Kidney (tissue), 14 donors: Measurements from ENCODE around the gene KPTN. TPM values are rescaled to one million over a fixed set of nuclear protein-coding genes. Genes with fewer than 3 reads are reported as not detected.

ENCODE experiments used
- DNase-seq, 5 donors: peaks; one replicate each; pipeline ENCODE4 v3.0.0-alpha.2; 2013 to 2020
- FAIRE-seq: peaks from 2 replicates; lab custom pipeline; 2012; peaks lifted over from hg19 to GRCh38; lab: Jason Lieb, UNC
- H3K27ac ChIP-seq, 2 donors: one replicate each; pipeline ENCODE4 v1.7.0; 2013; ENCODE audit warnings: low read depth in 2 of 2, low read length in 2 of 2, inconsistent platforms in 1 of 2
- H3K27me3 ChIP-seq: one replicate; pipeline ENCODE4 v1.7.1; 2013; ENCODE audit warnings: low read length, inconsistent platforms; ENCODE audit not compliant: control insufficient read depth, insufficient read depth
- H3K36me3 ChIP-seq, 3 donors: one replicate each; pipeline versions ENCODE4 v1.7.0 to v1.7.1; 2013; ENCODE audit warnings: low read length in 3 of 3, control low read depth in 1 of 3, inconsistent platforms in 1 of 3; ENCODE audit not compliant: insufficient read depth in 3 of 3, control insufficient read depth in 2 of 3
- H3K4me1 ChIP-seq, 3 donors: one replicate each; pipeline versions ENCODE4 v1.7.0 to v1.7.1; 2013; ENCODE audit warnings: low read length in 3 of 3, inconsistent platforms in 1 of 3, low read depth in 1 of 3; ENCODE audit not compliant: control insufficient read depth in 2 of 3, insufficient read depth in 2 of 3
- H3K4me3 ChIP-seq, 3 donors: one replicate each; pipeline versions ENCODE4 v1.7.0 to v1.8.1; 2013; ENCODE audit warnings: low read length in 3 of 3, control low read depth in 1 of 3, inconsistent platforms in 1 of 3
- H3K9ac ChIP-seq, 3 donors: one replicate each; pipeline versions ENCODE4 v1.7.0 to v1.7.1; 2013; ENCODE audit warnings: low read length in 3 of 3, control low read depth in 1 of 3, inconsistent platforms in 1 of 3
- H3K9me3 ChIP-seq, 3 donors: one replicate each; pipeline versions ENCODE4 v1.7.0 to v1.7.1; 2013; ENCODE audit warnings: low read length in 3 of 3, control low read depth in 1 of 3, inconsistent platforms in 1 of 3; ENCODE audit not compliant: control insufficient read depth in 2 of 3, insufficient read depth in 1 of 3
- CTCF ChIP-seq: IDR thresholded peaks from 3 replicates; pipeline ENCODE4 v1.5.1; 2012; ENCODE audit warnings: mild to moderate bottlenecking, moderate library complexity, borderline replicate concordance; ENCODE audit not compliant: insufficient read depth; ENCODE audit errors: extremely low read depth
- intact Hi-C: fragments of 100-400 bp; cut with DNase I; formaldehyde crosslinking; loops from one replicate; pipeline ENCODE4 v1.11.1; 2022
- polyA plus RNA-seq: library from polyadenylated mRNA; stranded (reverse); fragments of 350-450 nt; fragmentation: Illumina TruSeq; extraction: RNeasy Lipid Tissue Mini Kit (QIAGEN cat#74804); gene quantifications from one replicate; pipeline ENCODE4 v1.2.3, GENCODE V29; 2014; ENCODE audit warnings: low read depth, low replicate concordance; ENCODE audit not compliant: insufficient read depth
- total RNA-seq: library from RNA; stranded (reverse); fragmentation: NEBNext Ultra II Directional; extraction: Animal tissue kit (Norgen Biotek cat#: 25700); gene quantifications from one replicate; pipeline ENCODE4 v1.2.1, GENCODE V29; 2021
- donor health status: control.
- donor health status: control.
- donor health status: control.
- donor health status: control.
- donor health status: control.
- donor health status: DM: yes; HTN: yes; CAD: no.
- donor health status: Normal renal cell carcinoma (clear cell type).

KPTN gene
- total and polyA plus RNA-seq, 2 donors from 2014 or later: 7.4 to 25.5 TPM

GRCh38 chr19:47447470-47448359 lies 36.3 kb downstream of the KPTN start:
- Histone ChIP-seq H3K4me1 (peaks cover 0 to 11% (median 0%) of the 10 kb centered on the region in 3 donors), H3K4me3 (no peak overlapping the region), H3K27me3 (peaks cover 29% of the 10 kb centered on the region), H3K27ac (no peak overlapping the region), H3K36me3 (no peaks in the 10 kb centered on the region), H3K9me3 (no peaks in the 10 kb centered on the region), H3K9ac (no peak overlapping the region)
- TF ChIP-seq CTCF: no peak
- DNase-seq (peak in 4 of 5 donors; percentile 53 to 83 (median 64)), FAIRE-seq (no peak)
- intact Hi-C loops: no loop called here

GRCh38 chr19:47446534-47447469 lies 37.2 kb downstream of the KPTN start:
- Histone ChIP-seq H3K9me3 (no peaks in the 10 kb centered on the region), H3K27ac (no peak overlapping the region), H3K4me3 (no peak overlapping the region), H3K9ac (no peak overlapping the region), H3K4me1 (peaks cover 0 to 11% (median 0%) of the 10 kb centered on the region in 3 donors), H3K36me3 (no peaks in the 10 kb centered on the region), H3K27me3 (peaks cover 27% of the 10 kb centered on the region)
- no peak for FAIRE-seq
- intact Hi-C loops: no loop called here
- TF ChIP-seq CTCF: no peak
- peak in 2 of 5 donors; percentile 68 to 75 for DNase-seq

GRCh38 chr19:47445937-47446402 lies 38.0 kb downstream of the KPTN start:
- Histone ChIP-seq H3K4me3 (no peak overlapping the region), H3K9me3 (no peaks in the 10 kb centered on the region), H3K36me3 (no peaks in the 10 kb centered on the region), H3K27me3 (peaks cover 27% of the 10 kb centered on the region), H3K27ac (no peak overlapping the region), H3K9ac (no peak overlapping the region), H3K4me1 (peaks cover 0 to 11% (median 0%) of the 10 kb centered on the region in 3 donors)
- DNase-seq (peak; percentile 79 to 89 (median 86)), FAIRE-seq (no peak)
- no peak for TF ChIP-seq CTCF
- intact Hi-C loops: no loop called here
